A204.1 (cell line): ENCODE data around the gene WNT8B.

ENCODE experiments used
- FAIRE-seq: peaks from 2 replicates; lab custom pipeline; 2012; peaks lifted over from hg19 to GRCh38; lab: Jason Lieb, UNC

WNT8B gene

DNA sequence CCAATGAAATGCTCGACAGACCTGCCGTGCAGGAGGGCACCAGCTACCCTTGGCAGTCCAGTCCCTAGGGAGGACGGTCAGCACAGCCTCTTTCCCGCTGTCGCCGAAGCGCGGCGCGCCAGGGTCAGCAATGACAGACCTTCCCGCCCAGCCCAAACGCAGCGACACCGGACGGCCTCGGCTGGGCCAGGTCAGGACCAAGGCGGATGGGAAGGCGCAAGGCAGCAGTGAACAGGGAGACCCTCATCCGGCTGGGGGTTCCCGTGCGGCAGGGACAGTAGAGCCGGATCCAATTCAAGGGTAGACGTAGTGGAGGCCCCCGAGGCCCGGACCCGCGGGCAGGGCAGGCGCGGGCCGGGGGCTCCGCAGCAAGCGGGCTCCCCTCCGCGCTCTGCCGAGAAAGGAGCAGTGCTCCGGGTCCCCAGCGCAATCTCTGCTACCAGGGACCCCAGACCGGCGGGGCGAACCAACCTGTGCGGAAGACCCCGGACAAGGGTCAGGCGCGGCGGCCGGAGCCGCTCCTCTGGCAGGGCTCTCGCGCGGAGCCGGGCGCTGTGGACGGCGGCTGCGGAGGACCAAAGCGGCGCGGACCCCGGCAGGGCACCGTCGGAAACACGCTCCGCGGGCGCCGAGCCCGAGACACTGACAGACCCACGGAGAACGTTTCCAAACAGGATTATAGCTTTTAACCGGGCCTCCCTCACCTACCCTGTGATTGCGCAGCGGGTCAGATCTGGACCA, 56.7 kb downstream of the WNT8B start, which contains the start of gene SEC31B:
Gene SEC31B, minus strand, starts transcription at position 551 of the 741 bp plus-strand sequence. CDS start 2,909 bp downstream, outside the sequence.
- FAIRE-seq = no peak

DNA sequence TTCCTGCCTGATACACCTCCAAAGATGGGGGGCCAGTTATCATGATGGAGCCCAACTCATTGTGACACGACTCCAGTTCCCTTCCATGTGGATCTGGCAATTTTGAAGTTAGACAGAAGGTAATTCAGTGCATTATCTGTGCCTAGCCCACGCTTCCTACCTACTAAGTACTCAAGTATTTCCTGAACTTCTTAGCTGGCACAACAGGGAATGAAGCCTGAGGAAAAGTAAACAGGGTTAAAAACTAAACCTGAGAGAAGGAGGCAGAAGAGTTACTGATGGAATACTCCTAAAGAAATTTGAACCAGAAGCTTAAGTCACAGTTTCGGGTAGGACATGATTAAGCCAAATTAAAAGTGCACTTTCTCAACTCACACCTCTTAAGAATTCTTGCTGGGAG, 58.0 kb downstream of the WNT8B start:
- FAIRE-seq = no peak

DNA sequence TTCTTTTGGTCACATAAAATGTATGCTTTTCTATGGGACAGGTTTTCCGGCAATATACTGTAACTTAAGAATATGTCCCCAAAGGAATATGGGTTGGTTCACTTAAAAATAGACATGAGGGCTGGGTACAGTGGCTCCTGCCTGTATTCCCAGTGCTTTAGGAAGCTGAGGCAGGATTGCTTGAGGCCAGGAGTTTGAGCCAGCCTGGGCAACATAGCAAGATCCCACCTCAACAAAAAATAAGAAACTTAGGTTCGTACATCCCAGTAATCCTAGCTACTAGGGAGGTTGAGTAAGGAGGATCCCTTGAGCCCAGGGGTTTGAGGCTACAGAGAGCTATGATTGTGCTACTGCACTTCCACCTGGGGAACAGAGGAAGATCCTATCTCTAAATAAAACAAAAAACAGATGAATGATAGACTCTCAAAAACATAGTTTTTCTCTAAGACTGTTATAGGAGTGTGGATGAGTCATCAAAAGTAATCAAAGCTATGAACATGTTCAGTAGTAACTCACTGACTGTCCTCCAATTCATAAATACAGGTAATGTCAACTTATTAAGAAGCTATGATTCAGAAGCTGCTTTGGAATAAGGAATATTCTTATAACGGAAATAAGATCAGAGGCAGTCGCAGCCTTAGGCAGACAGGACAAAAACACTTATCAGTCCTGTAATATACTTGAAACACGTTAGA, 59.4 kb downstream of the WNT8B start:
- no peak for FAIRE-seq

DNA sequence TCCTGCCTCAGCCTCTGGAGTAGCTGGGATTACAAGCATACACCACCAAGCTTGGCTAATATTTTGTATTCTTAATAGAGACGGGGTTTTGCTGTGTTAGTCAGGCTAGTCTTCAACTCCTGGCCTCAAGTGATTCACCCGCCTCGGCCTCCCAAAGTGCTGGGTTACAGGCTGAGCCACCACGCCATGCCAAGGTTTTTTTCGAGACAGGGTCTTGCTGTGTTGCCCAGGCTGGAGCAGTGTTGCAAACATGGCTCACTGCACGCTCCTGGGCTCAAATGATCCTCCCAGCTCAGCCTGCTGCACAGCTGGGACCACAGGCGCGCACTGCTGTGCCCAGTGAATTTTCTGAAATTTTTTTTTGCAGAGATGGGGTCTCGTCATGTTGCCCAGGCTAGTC, 60.1 kb downstream of the WNT8B start:
- FAIRE-seq = no peak

DNA sequence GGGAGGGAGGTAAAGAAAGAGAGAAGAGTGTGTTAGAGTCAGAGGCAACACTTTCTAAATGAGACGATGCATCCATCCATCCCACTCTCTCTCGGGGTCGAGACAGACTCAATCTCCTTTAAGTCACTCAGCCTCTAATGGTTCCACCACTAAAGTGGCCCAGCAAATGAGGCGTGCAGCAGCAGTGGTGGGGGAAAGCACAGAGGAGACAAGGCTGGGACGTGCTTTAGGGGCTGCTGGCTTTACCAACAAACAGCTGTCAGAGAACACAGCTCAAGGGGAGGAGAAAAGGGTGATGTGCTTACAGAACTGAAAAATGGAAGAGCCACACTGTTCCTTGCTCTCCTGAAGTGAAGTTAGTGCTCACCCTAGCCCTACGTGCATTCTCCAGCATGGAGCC, 61.4 kb downstream of the WNT8B start:
- no peak for FAIRE-seq

DNA sequence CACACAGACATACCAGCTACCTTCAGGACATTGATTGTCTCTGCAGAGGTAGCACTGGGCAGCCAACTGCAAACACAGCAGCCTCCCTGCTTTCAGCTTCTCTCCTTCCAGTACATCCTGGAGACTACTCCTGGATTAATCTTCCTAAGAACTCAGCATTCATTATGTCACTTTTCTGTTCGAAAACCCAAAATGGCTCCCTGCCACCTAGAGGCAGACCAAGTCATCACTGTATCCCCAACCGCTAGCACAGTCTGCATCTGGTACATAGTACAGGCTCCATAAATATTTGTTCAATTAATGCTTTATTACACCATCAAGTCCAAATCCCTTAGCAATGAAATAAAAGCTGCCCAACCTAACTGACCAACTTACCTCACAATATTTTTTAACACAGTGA, 61.8 kb downstream of the WNT8B start:
- FAIRE-seq = no peak

DNA sequence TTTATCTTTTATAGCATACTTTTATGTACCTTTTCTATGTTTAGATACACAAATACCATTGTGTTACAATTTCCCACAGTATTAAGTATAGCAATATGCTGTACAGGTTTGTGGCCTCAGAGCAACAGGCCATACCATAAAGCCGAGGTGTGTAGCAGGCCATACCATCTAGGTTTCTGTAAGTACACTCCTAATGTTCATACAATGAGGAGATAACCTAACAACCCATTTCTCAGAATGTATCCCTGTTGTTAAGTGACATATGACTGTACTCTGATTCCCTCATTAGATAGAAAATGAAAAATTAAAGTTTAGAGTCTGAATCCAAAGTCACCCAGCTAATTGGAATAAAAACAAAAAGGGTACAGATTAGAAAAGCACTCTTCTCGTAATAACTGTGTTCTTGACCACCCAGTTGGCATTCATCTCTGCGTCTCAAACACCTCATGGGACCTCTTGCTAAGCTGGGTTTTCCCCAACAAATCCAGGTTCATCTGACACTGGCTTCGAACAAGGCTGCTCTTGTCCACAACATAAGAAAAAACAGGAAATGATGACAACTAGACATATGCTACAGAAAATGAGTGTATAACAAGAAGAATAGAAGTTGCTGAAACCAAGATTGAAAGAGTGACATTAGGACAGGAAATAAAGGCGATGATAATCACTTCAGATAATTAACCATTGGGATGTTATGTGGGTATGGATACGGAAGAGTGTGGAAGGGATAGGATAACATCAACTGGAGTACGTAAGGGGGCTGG, 65.5 kb downstream of the WNT8B start:
- FAIRE-seq = no peak

DNA sequence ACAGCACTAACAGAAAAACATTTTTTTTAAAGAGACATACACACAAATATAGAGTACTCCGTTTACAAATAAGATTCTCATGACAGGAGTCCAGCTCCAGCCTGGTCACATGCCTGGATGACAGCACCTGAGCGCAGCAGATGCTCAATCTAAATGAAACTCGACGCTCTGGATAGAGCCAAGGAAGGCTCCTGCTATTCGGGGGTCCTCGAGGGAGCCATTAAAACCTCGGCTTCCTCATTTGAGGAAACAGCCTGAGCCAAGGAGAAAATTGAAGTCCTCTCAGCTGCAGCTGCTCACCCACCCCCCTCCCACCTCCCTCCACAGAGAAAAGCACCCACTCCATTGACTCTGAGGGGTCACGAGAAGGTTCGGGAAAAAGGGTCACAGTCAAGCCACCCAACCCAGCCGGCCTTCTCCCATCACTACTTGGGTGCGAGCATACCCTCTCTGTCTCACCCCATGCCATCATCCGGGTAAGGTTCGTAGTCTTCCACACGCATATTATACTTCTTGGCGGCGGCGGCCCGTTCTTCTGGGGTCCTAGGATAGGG, 66.2 kb downstream of the WNT8B start:
- FAIRE-seq = no peak

DNA sequence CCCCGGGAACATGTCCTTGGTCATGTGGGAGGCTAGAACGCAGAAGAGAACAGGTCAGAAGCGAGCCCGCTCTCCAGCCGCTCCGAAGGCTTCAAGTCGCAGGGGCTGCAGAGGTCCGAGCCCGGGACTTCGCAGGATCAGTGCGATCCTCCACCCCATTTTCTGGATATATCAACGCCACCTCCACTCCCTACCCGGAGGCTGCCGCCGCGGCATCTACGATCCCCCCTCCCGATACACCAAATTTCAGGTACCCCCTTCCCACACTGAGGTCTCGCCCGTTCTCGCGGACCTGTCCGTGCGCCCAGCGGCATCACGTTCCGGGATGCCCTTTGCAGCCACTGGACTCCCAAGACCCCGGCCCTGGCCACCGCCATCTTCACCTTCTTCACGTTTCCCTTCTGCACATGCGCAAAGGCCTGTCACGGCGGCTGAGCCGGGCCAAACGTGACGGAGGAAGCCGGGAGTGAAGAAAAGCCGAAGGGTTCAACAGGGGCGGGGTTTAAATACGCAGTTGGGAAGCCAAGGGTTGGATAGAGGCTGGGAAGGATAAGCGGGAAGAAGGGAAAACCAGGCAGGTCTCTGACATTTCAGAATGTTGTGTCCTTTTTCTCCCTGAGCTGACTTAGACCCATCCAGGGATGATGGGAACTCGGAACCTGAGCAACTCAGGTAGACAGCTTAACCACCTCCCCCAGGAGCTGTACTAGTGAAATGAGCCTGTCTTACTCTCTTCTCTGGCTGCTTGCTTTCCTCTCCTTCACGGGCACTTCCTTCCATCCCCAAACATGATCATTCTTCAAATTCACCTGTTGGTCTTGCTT, 66.9 kb downstream of the WNT8B start, which contains the start of gene NDUFB8:
Gene NDUFB8, minus strand, starts transcription at position 397 of the 824 bp plus-strand sequence. Its CDS starts 20 bp downstream, at position 377.
- peak; percentile 90 for FAIRE-seq

DNA sequence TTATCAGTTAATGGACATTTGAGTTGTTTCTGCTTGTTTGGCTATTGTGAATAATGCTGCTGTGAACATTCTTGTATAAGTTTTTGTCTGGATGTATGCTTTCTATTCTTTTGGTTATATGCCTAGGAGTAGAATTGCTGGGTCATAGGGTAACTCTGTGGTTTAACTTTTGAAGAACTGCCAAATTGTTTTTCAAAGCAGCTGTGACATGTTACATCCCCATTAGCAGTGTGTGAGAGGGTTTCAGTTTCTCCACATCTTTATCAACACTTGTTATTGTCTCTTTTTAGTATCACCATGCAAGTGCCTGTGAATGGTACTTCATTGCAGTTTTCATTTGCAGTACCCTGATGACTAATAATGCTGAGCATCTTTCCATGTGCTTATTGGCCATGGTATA, 69.0 kb downstream of the WNT8B start:
- FAIRE-seq = no peak
